Hepatocyte (in vitro differentiated cells): Measurements from ENCODE around the gene CREB5. TPM values are rescaled to one million over a fixed set of nuclear protein-coding genes. Genes with fewer than 3 reads are reported as not detected.

Experiments
- DNase-seq: peaks from one replicate; pipeline ENCODE4 v3.0.0-alpha.2; 2016; ENCODE audit warnings: low spot score
- H2AFZ ChIP-seq: fragments of 200-600 bp; sonication (generic); 2 replicates; pipeline ENCODE4 v1.6.0; 2016; ENCODE audit warnings: antibody characterized with exemption, mild to moderate bottlenecking
- H3K27ac ChIP-seq: fragments of 200-600 bp; sonication (generic); 2 replicates; pipeline ENCODE4 v1.5.1; 2016; ENCODE audit warnings: mild to moderate bottlenecking
- H3K27me3 ChIP-seq: fragments of 200-600 bp; sonication (generic); 2 replicates; pipeline ENCODE4 v1.6.1; 2016
- H3K36me3 ChIP-seq: fragments of 200-600 bp; sonication (generic); replicated peaks from 2 replicates; pipeline ENCODE4 v1.5.1; 2016; ENCODE audit warnings: low read depth; ENCODE audit not compliant: insufficient read depth
- H3K4me1 ChIP-seq: fragments of 200-600 bp; sonication (generic); 2 replicates; pipeline ENCODE4 v1.5.1; 2016; ENCODE audit warnings: mild to moderate bottlenecking, moderate library complexity; ENCODE audit not compliant: insufficient read depth
- H3K4me2 ChIP-seq: fragments of 200-600 bp; sonication (generic); 2 replicates; pipeline ENCODE4 v1.6.0; 2016
- H3K4me3 ChIP-seq: fragments of 200-600 bp; sonication (generic); 2 replicates; pipeline ENCODE4 v1.5.1; 2016; ENCODE audit warnings: mild to moderate bottlenecking
- H3K79me2 ChIP-seq: fragments of 200-600 bp; sonication (generic); 2 replicates; pipeline ENCODE4 v1.6.0; 2017; ENCODE audit warnings: mild to moderate bottlenecking
- H3K9me2 ChIP-seq: fragments of 200-600 bp; sonication (generic); replicated peaks from 2 replicates; pipeline ENCODE4 v1.6.0; 2017; ENCODE audit warnings: mild to moderate bottlenecking; ENCODE audit not compliant: insufficient read depth
- H3K9me3 ChIP-seq: fragments of 200-600 bp; sonication (generic); 2 replicates; pipeline ENCODE4 v1.5.1; 2016; ENCODE audit warnings: low read depth, mild to moderate bottlenecking
- H4K20me1 ChIP-seq: fragments of 200-600 bp; sonication (generic); 2 replicates; pipeline ENCODE4 v1.6.0; 2016; ENCODE audit warnings: mild to moderate bottlenecking; ENCODE audit not compliant: insufficient read depth, poor library complexity, severe bottlenecking
- CTCF ChIP-seq: fragments of 200-600 bp; sonication (generic); IDR thresholded peaks from 2 replicates; pipeline ENCODE4 v1.5.1; 2016; ENCODE audit warnings: antibody characterized with exemption, mild to moderate bottlenecking; ENCODE audit not compliant: poor library complexity
- EZH2 ChIP-seq: fragments of 200-600 bp; sonication (generic); IDR thresholded peaks from 2 replicates; pipeline ENCODE4 v1.6.1; 2016; ENCODE audit warnings: antibody characterized with exemption, mild to moderate bottlenecking, borderline replicate concordance
- EZH2phosphoT487 ChIP-seq: fragments of 200-600 bp; sonication (generic); IDR thresholded peaks from one replicate; pipeline ENCODE4 v1.6.1; 2018; ENCODE audit warnings: antibody characterized with exemption, mild to moderate bottlenecking, low read depth, moderate library complexity; ENCODE audit not compliant: unreplicated experiment, severe bottlenecking
- WGBS: methylation state at CpG from one replicate; pipeline ENCODE4 v1.1.6; 2016; ENCODE audit warnings: low lambda C conversion rate; ENCODE audit errors: missing lambda C conversion rate; 5-methylcytosine and 5-hydroxymethylcytosine counted together
- polyA plus RNA-seq: library from polyadenylated mRNA; unstranded; fragments of >200 nt; fragmentation: Nextera tagmentation; extraction: Ambion mirVana; gene quantifications from 2 replicates; pipeline ENCODE4 v1.2.1, GENCODE V29; 2016
- total RNA-seq: library from RNA; depleted of rRNA; stranded (reverse); fragments of >200 nt; gene quantifications from 2 replicates; pipeline ENCODE4 v1.2.3, GENCODE V29; 2014

CREB5 gene
- total and polyA plus RNA-seq, 2 experiments from 2014 or later = 14.0 to 27.9 TPM

- peak overlapping the region; percentile 97 for H3K4me2 ChIP-seq
- 22% methylated on average over 26 of the region's 27 CpGs for WGBS
- H3K27ac ChIP-seq = peak overlapping the region; percentile 63
- no peaks in the 10 kb centered on the region for H4K20me1 ChIP-seq
- peaks cover 55% of the 10 kb centered on the region for H3K27me3 ChIP-seq
- TF ChIP-seq EZH2 (no peak), EZH2phosphoT487 (no peak), CTCF (no peak)
- no peaks in the 10 kb centered on the region for H3K9me2 ChIP-seq
- DNase-seq = no peak
- peaks cover 15% of the 10 kb centered on the region for H3K4me1 ChIP-seq
- H2AFZ ChIP-seq = peak overlapping the region; percentile 0
- no peaks in the 10 kb centered on the region for H3K79me2 ChIP-seq
- no peaks in the 10 kb centered on the region for H3K36me3 ChIP-seq
- H3K9me3 ChIP-seq = no peaks in the 10 kb centered on the region
- no peak overlapping the region for H3K4me3 ChIP-seq
These were observed 4.0 kb upstream of the CREB5 start for GRCh38 chr7:28408105-28408959.

GRCh38 chr7:28408960-28409715 is 3.2 kb upstream of the CREB5 start:
- Histone ChIP-seq H3K9me2 (no peaks in the 10 kb centered on the region), H4K20me1 (no peaks in the 10 kb centered on the region)
- WGBS = 2% methylated on average over 24 of the region's 51 CpGs

More at GRCh38 chr7:28408960-28409715, 3.2 kb upstream of the CREB5 start:
- Histone ChIP-seq H3K79me2 (no peaks in the 10 kb centered on the region), H3K4me1 (peaks cover 15% of the 10 kb centered on the region), H3K9me3 (no peaks in the 10 kb centered on the region), H2AFZ (peak overlapping the region; percentile 13), H3K4me3 (peak overlapping the region; percentile 37), H3K27me3 (peaks cover 63% of the 10 kb centered on the region), H3K36me3 (no peaks in the 10 kb centered on the region), H3K4me2 (peak overlapping the region; percentile 97), H3K27ac (peak overlapping the region; percentile 63)
- TF ChIP-seq EZH2phosphoT487 = no peak
- no peak for TF ChIP-seq CTCF
- peak; percentile 40 for TF ChIP-seq EZH2
- peak; percentile 96 for DNase-seq
